Retinal pigment epithelial cell (primary cell): ENCODE results near the gene EXOC1L.
"Not testable (repeated sequence)": the region's sequence is repeated elsewhere in the genome, so short reads cannot be mapped to it uniquely, and the experiment has no call there.

Experiments used
- DNase-seq: peaks from one replicate; pipeline ENCODE4 v3.0.0-alpha.2; 2010; ENCODE audit warnings: low read depth
- H3K4me3 ChIP-seq: 2 replicates; pipeline ENCODE4 v1.5.1; 2011; ENCODE audit warnings: mild to moderate bottlenecking, low read length, control low read depth, moderate library complexity
- CTCF ChIP-seq: conservative IDR thresholded peaks from 2 replicates; pipeline ENCODE4 v1.5.1; 2011; ENCODE audit warnings: low read depth, low read length, control low read depth, inconsistent platforms

Gene EXOC1L

GRCh38 chr4:55830716-55831115 is 11.1 kb downstream of the EXOC1L start:
- DNase-seq, result peak; percentile 38
- TF ChIP-seq CTCF, result no peak
- no peak overlapping the region for H3K4me3 ChIP-seq

GRCh38 chr4:55834086-55834795 is 14.7 kb downstream of the EXOC1L start:
- TF ChIP-seq CTCF, result no peak
- H3K4me3 ChIP-seq, result no peak overlapping the region
- DNase-seq, result no peak

- TF ChIP-seq CTCF, result no peak
- no peak overlapping the region for H3K4me3 ChIP-seq
- DNase-seq, result no peak
Measured at GRCh38 chr4:55837903-55838302, 18.3 kb downstream of the EXOC1L start.

- no peak for DNase-seq
- H3K4me3 ChIP-seq, result no peak overlapping the region
- no peak for TF ChIP-seq CTCF
Measured at GRCh38 chr4:55838356-55838755, 18.8 kb downstream of the EXOC1L start.

GRCh38 chr4:55838952-55839351 is 19.4 kb downstream of the EXOC1L start:
- no peak overlapping the region for H3K4me3 ChIP-seq
- no peak for TF ChIP-seq CTCF
- DNase-seq, result no peak

GRCh38 chr4:55840956-55841355 is 21.4 kb downstream of the EXOC1L start:
- DNase-seq, result no peak
- no peak for TF ChIP-seq CTCF
- H3K4me3 ChIP-seq, result no peak overlapping the region

- DNase-seq, H3K4me3 ChIP-seq: not testable (repeated sequence)
Measured at GRCh38 chr4:55841373-55842239, 22.0 kb downstream of the EXOC1L start.

GRCh38 chr4:55842312-55842711 is 22.7 kb downstream of the EXOC1L start:
- not testable (repeated sequence) for DNase-seq, H3K4me3 ChIP-seq
